HG03342 (cell line): Measurements from ENCODE around the gene MPP3.
"Not testable (repeated sequence)": the region's sequence is repeated elsewhere in the genome, so short reads cannot be mapped to it uniquely, and the experiment has no call there.

ENCODE experiments used
- ATAC-seq: cut with Tn5 transposase; IDR thresholded peaks from one replicate; pipeline ENCODE4 v1.9.1; 2021; ENCODE audit warnings: mild to moderate bottlenecking, moderate library complexity; ENCODE audit not compliant: unreplicated experiment

Gene MPP3

DNA sequence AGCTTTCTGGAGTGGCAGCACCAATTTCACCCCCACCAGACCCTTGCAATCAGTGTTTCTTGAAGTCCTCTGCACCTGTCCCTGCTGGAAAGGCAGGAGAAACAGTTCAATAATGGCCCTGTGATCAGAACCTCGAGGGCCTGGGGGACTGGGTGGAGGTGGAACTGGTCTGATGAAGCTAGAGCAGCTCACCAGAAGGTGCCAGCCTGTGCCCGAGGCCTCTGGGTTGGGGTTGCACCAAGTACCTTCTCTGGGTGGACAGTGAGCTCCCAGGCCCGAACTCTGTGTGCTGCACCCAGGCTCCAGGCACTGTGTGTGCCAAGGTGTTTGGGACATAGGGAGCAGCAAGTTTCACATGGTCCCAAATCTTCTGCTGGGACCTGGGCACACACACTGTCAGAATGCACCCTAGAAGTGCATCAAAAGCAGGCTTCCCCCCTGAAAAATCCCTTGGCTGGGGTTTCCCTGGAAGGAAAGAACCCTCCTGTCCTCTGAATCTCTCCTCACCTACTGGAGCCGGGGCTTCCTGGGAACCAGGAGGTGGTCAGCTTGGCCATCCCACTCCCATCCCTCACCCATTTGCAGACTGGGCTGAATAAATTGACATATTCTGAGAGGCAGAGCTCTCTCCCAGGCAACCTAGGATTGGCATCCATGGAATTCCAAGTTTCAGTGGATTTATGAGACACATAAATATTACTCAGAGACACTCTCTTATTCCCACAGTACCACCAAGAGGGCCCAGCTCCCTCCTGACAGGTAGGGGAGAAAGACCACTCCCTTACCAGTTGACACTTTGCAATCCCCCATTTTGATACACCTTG lies 31.4 kb upstream of the MPP3 start:
- ATAC-seq, result no peak

GRCh38 chr17:43861960-43862359 lies 29.0 kb upstream of the MPP3 start:
- ATAC-seq, result no peak

DNA sequence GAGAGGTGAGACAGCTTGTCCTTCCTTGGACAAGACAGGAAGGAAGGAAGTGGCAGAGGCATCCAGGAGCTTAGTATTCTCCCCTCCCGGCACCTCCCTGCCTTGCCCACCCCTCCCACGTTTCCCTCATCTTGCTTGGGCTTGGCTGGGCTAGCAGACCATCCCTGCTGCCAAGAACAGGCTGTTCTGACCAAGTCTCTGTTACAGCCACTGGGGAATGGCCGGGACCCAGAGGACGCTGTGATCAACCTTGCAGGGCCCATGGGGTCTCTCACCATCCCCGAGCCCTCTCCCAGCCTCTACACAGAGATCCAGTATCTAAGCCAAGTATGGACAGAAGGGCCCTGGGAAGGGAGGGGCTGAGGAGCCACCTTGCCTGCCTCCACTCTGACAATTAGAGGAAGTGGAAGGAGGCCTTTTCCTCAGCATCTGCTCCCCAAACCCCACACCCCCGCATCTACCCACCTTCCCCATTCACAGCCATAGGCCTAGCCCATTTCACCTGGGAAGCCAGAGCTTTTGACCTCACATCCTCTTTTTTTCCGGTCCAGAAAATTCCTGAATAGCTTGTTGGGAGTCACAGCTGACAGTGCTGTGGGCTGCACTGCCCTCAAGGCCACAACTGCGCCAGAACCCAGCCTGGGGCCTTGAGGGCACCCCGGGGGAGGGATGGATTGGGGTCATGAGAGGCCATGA lies 28.1 kb upstream of the MPP3 start:
- no peak for ATAC-seq

- no peak for ATAC-seq
These were observed 27.3 kb upstream of the MPP3 start for GRCh38 chr17:43860077-43860725.

DNA sequence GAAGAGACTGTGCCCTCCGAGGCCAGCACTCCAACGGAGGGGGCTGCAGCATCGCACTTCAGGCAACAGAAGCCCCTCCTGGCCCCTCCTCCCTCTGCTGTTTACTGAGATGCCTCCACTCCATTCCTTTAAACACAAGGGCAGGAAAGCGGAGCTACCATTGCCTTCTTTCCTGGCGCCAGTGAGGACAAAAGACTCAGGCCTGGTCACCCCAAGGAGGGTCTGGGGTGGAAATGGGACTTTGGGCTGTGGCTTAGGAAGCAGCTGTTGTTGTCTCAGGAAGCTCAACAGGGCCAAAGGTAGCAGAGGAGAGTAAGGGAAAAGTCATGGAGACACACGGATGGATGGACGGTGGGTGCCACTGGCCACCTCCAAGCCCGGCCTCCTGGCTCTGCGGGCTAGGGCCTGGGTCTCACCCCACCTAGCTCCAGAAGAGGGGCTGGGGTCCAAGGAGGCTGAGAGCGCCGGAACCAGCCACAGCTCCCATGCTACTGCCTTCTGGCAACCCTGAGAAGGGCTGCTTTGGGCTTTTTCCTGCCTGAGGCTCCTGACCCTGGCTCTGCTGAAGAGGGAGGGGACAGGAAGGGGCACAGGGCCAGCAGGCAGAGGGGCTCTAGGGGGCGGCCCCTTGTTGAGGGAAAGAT lies 25.1 kb upstream of the MPP3 start:
- ATAC-seq, result no peak

GRCh38 chr17:43857141-43857540 lies 24.2 kb upstream of the MPP3 start:
- no peak for ATAC-seq

DNA sequence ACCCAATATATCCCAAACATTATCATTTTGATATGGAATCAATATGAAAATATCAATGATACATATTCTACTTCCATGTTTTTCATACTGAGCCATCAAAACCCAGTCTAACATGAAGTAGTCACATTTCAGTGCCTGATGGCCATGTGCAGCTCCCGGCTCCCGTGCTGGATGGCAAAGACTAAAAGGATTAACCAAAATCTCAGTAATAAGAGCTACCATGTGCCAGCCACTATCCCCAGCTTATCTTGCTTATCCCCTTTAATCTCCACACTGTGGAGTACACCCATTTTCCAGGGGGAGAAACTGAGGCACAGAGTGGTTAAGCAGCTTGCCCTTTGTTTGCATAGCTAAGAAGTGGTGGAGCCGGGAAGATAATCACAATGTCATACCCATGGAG lies 23.2 kb upstream of the MPP3 start:
- no peak for ATAC-seq

- no peak for ATAC-seq
These were observed 22.1 kb upstream of the MPP3 start for GRCh38 chr17:43855061-43855460.

GRCh38 chr17:43854498-43854897 lies 21.6 kb upstream of the MPP3 start:
- no peak for ATAC-seq

DNA sequence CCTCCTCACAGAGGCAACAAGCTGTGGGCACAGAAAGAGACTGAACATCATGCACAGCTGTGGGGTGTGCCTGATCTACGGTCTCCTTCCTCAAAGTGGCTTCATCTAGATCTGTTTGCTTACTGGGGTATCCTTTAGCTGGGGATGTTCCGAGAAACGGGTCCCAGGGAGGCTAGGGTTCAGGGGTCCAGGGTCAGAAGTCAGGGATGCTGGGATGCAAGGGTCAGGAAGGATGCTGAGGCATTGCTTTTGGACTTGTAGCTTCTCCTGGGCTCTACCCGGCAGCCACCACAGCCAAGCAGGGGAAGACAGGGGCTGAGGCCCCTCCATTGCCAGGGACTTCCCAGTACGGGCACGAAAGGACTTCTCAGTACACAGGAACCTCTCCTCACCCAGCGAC lies 20.6 kb upstream of the MPP3 start:
- ATAC-seq, result no peak

DNA sequence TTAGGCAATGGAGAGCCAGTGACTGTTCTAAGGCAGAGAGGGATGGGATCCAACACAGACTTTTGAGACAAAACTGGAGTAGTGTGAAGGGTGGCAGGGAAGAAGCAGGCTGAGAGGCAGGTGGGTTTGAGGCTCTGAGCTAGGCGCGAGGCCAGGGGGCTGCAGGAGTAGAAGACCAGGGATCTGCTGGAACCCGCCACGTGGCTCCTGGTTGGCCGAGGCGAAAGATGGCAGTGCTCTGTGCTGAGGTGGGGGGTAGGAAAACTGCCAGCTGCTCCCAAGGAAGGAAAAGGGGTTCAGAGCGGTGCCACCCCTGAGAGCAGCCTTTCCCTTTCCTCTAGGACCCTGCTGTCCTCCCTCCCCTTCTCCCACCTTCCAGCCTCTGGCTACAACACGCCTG lies 19.6 kb upstream of the MPP3 start:
- ATAC-seq, result no peak

- ATAC-seq, result no peak
These were observed 16.2 kb upstream of the MPP3 start for GRCh38 chr17:43849116-43849515.

- ATAC-seq, result no peak
These were observed 15.7 kb upstream of the MPP3 start for GRCh38 chr17:43848601-43849000.

DNA sequence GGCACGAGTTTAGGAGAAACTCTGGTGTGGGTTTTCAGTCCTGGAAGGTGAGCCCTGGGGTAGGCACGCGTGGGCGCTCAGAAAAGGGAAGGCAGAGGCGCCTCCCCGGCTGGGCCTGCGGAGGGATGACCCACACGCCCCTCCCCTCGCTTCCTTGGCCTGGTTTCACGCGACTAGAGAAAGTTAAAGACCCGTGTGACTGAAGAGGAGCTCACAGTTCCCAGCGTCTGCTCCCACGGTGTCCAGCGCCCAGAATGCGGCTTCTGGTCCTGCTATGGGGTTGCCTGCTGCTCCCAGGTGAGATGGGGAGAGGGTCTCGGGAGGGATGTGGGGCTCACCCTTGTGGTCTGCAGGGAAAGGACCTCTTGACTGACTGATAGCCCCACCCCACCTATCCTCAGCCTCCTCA lies 14.0 kb upstream of the MPP3 start, which contains the start of gene CD300LG:
TSS of gene CD300LG (plus strand) at position 214 of the 409 bp plus-strand sequence. CDS start at position 255, 41 bp downstream.
- no peak for ATAC-seq

GRCh38 chr17:43846221-43846712 lies 13.3 kb upstream of the MPP3 start:
- no peak for ATAC-seq

GRCh38 chr17:43845766-43846165 lies 12.8 kb upstream of the MPP3 start:
- no peak for ATAC-seq

- no peak for ATAC-seq
These were observed 11.3 kb upstream of the MPP3 start for GRCh38 chr17:43844241-43844640.

- no peak for ATAC-seq
These were observed 10.0 kb upstream of the MPP3 start for GRCh38 chr17:43842975-43843325.

GRCh38 chr17:43842091-43842974 lies 9.4 kb upstream of the MPP3 start:
- not testable (repeated sequence) for ATAC-seq

GRCh38 chr17:43841282-43841681 lies 8.3 kb upstream of the MPP3 start:
- no peak for ATAC-seq
